Fibroblast of the aortic adventitia (primary cell): ENCODE measurements around the gene LANCL2. TPM values are rescaled to one million over a fixed set of nuclear protein-coding genes. Genes with fewer than 3 reads are reported as not detected.

Experiments used
- DNase-seq: peaks from one replicate; pipeline ENCODE4 v3.0.0-alpha.2; 2010; ENCODE audit warnings: low read depth
- H3K4me3 ChIP-seq: 2 replicates; pipeline ENCODE4 v1.5.1; 2011; ENCODE audit warnings: low read depth, mild to moderate bottlenecking, control low read depth, low read length, moderate library complexity
- CTCF ChIP-seq: IDR thresholded peaks from 2 replicates; pipeline ENCODE4 v1.5.1; 2011; ENCODE audit warnings: mild to moderate bottlenecking, low read length, control low read depth, inconsistent platforms; ENCODE audit not compliant: insufficient read depth
- total RNA-seq: library from RNA; depleted of rRNA; stranded (reverse); fragments of >200 nt; gene quantifications from 2 replicates; pipeline ENCODE4 v1.2.3, GENCODE V29; 2012; ENCODE audit warnings: low replicate concordance

Gene LANCL2
- total RNA-seq, 1 donor = 14.6 TPM

- H3K4me3 ChIP-seq = no peak overlapping the region
- DNase-seq = no peak
- TF ChIP-seq CTCF = no peak
These were observed 3.6 kb upstream of the LANCL2 start for GRCh38 chr7:55361560-55361959.

- DNase-seq = no peak
- no peak overlapping the region for H3K4me3 ChIP-seq
- no peak for TF ChIP-seq CTCF
These were observed 2.2 kb upstream of the LANCL2 start for GRCh38 chr7:55362927-55363326.

GRCh38 chr7:55363386-55364170, 1.6 kb upstream of the LANCL2 start:
- no peak for DNase-seq
- no peak for TF ChIP-seq CTCF
- no peak overlapping the region for H3K4me3 ChIP-seq

- peak; percentile 13 for TF ChIP-seq CTCF
- peak overlapping the region; percentile 99 for H3K4me3 ChIP-seq
- DNase-seq = peak; percentile 96
These were observed 731 bp downstream of the LANCL2 start for GRCh38 chr7:55365675-55366460.

- peak overlapping the region; percentile 99 for H3K4me3 ChIP-seq
- no peak for TF ChIP-seq CTCF
- peak; percentile 20 for DNase-seq
These were observed 1.4 kb downstream of the LANCL2 start for GRCh38 chr7:55366461-55367070.

GRCh38 chr7:55367283-55367840, 2.2 kb downstream of the LANCL2 start:
- TF ChIP-seq CTCF = no peak
- H3K4me3 ChIP-seq = peak overlapping the region; percentile 99
- DNase-seq = no peak
